Type B pancreatic cell (in vitro differentiated cells): ENCODE data around the gene GDF11. TPM values are rescaled to one million over a fixed set of nuclear protein-coding genes. Genes with fewer than 3 reads are reported as not detected.

Source experiments
- DNase-seq: peaks from one replicate; pipeline ENCODE4 v3.0.0; 2021; ENCODE audit warnings: mixed read lengths; ENCODE audit not compliant: unreplicated experiment; ENCODE audit errors: extremely low spot score
- H3K27ac Mint-ChIP-seq: 2 replicates; pipeline ENCODE4 v1.8.0; 2021; ENCODE audit warnings: mild to moderate bottlenecking, mixed read lengths
- H3K27me3 Mint-ChIP-seq: 2 replicates; pipeline ENCODE4 v1.8.0; 2021; ENCODE audit warnings: mixed read lengths
- H3K36me3 Mint-ChIP-seq: 2 replicates; pipeline ENCODE4 v1.8.0; 2021; ENCODE audit warnings: mixed read lengths
- H3K4me1 Mint-ChIP-seq: one replicate; pipeline ENCODE4 v1.8.0; 2021; ENCODE audit warnings: mixed read lengths; ENCODE audit not compliant: unreplicated experiment
- H3K4me3 Mint-ChIP-seq: 2 replicates; pipeline ENCODE4 v1.8.0; 2021; ENCODE audit warnings: mild to moderate bottlenecking, mixed read lengths
- H3K9me3 Mint-ChIP-seq: 2 replicates; pipeline ENCODE4 v1.8.0; 2021; ENCODE audit warnings: mixed read lengths
- total RNA-seq: library from RNA; stranded (reverse); gene quantifications from 2 replicates; pipeline ENCODE4 v1.2.1, GENCODE V29; 2021; ENCODE audit warnings: low replicate concordance
- TF ChIP-seq, protein P1 (sequence below): fragments of 200-600 bp; sonication (generic); conservative IDR thresholded peaks from 2 replicates; pipeline ENCODE4 v1.5.0; 2021; ENCODE audit warnings: antibody characterized with exemption, mild to moderate bottlenecking

GDF11 gene
- total RNA-seq, 1 donor from 2014 or later = 40.1 TPM

GRCh38 chr12:55788546-55788945 is 45.6 kb downstream of the GDF11 start:
- no peak for DNase-seq
- Mint-ChIP-seq H3K4me1 (peaks cover 3% of the 10 kb centered on the region), H3K27me3 (no peaks in the 10 kb centered on the region), H3K4me3 (no peak overlapping the region), H3K9me3 (no peaks in the 10 kb centered on the region), H3K27ac (no peak overlapping the region), H3K36me3 (peaks cover 49% of the 10 kb centered on the region)
- TF ChIP-seq, protein P1, sequence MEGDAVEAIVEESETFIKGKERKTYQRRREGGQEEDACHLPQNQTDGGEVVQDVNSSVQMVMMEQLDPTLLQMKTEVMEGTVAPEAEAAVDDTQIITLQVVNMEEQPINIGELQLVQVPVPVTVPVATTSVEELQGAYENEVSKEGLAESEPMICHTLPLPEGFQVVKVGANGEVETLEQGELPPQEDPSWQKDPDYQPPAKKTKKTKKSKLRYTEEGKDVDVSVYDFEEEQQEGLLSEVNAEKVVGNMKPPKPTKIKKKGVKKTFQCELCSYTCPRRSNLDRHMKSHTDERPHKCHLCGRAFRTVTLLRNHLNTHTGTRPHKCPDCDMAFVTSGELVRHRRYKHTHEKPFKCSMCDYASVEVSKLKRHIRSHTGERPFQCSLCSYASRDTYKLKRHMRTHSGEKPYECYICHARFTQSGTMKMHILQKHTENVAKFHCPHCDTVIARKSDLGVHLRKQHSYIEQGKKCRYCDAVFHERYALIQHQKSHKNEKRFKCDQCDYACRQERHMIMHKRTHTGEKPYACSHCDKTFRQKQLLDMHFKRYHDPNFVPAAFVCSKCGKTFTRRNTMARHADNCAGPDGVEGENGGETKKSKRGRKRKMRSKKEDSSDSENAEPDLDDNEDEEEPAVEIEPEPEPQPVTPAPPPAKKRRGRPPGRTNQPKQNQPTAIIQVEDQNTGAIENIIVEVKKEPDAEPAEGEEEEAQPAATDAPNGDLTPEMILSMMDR = no peak

DNA sequence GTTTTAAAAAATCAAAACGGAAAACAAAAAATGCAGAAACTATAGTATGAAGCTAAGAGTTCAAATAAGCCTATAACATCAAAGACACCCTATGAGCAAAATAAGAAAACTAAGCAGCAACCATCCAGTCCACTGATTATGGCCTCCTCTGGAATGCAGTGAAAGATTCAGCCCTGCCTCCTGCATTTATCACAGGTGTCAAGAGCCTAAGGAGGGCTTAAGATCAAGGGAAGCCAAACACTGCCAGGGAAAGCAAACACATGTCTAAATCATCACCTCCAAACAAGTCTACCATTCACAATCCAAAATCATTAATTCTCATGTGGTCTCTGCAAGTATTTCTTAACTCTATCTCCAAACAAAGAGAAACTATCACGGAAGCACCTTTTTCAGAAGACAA is 46.2 kb downstream of the GDF11 start:
- H3K27me3 Mint-ChIP-seq = no peaks in the 10 kb centered on the region
- no peaks in the 10 kb centered on the region for H3K9me3 Mint-ChIP-seq
- no peak for DNase-seq
- TF ChIP-seq, protein P1 = no peak
- H3K27ac Mint-ChIP-seq = no peak overlapping the region
- H3K4me3 Mint-ChIP-seq = no peak overlapping the region
- peaks cover 3% of the 10 kb centered on the region for H3K4me1 Mint-ChIP-seq
- H3K36me3 Mint-ChIP-seq = peaks cover 45% of the 10 kb centered on the region

DNA sequence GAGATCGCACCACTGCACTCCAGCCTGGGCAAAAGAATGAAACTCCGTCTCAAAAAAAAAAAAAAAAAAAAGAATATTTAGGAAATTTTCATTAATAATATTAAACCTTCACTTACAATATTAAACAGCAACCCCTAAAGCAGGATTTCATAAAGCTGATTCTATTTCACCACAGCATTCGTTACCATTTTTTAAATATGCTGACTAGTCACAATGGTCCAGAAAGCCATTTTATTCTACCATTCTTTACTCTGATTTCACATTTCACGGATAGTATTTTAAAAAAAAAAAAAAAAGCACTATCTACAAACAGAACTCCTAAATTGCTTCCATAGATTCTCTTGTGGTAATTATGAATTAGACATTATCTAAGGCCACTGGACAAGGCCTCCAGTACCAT is 47.0 kb downstream of the GDF11 start:
- Mint-ChIP-seq H3K4me1 (peaks cover 3% of the 10 kb centered on the region), H3K27me3 (no peaks in the 10 kb centered on the region), H3K27ac (no peak overlapping the region), H3K4me3 (no peak overlapping the region), H3K9me3 (no peaks in the 10 kb centered on the region), H3K36me3 (peaks cover 46% of the 10 kb centered on the region)
- TF ChIP-seq, protein P1 = no peak
- DNase-seq = no peak

DNA sequence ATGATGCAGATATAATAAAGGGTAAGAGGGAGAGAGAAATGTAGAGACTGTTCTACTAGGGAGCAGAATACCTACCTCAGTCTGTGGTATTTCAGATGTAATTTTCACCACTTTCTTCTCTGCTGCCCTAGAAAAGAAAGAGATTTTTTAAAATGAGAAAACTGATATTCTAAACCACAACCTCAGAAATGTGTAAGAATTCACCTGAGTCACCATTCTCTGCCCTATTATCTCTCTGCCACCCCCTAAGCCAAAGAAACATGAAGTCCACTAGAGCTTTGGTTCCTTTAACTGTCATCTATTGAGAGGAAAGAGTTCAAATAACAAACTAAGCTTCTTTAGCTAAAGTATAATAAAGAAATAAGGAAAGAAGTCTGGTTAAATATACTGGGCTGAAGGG is 53.0 kb downstream of the GDF11 start:
- no peak overlapping the region for H3K4me3 Mint-ChIP-seq
- H3K27ac Mint-ChIP-seq = no peak overlapping the region
- H3K36me3 Mint-ChIP-seq = peaks cover 26% of the 10 kb centered on the region

GRCh38 chr12:55797068-55797467 is 54.1 kb downstream of the GDF11 start:
- Mint-ChIP-seq H3K36me3 (peaks cover 20% of the 10 kb centered on the region), H3K9me3 (no peaks in the 10 kb centered on the region), H3K27me3 (no peaks in the 10 kb centered on the region), H3K27ac (no peak overlapping the region), H3K4me3 (no peak overlapping the region), H3K4me1 (peaks cover 11% of the 10 kb centered on the region)
- DNase-seq = no peak
- TF ChIP-seq, protein P1 = peak; percentile 79

More for the DNA sequence above, 53.0 kb downstream of the GDF11 start:
- Mint-ChIP-seq H3K9me3 (no peaks in the 10 kb centered on the region), H3K4me1 (peaks cover 11% of the 10 kb centered on the region), H3K27me3 (no peaks in the 10 kb centered on the region)
- DNase-seq = no peak
- TF ChIP-seq, protein P1 = no peak

DNA sequence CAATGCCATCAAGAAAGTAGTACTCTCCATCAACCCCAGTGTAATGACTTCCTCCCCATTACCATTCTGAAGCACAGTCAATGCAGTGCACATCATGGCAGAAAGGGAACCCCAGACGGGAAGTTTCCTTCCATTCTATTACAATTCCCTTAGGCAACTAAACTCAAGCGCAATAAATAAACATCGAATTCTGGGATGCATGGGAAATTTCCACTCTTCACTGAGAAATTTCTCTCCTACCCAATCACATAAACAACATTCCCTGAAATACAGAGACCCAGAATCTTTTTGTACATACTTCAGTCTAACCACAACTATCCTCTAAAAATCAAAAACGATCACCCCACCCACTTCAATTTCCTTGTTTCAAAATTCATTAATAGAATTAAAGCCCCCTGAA is 54.6 kb downstream of the GDF11 start:
- Mint-ChIP-seq H3K4me3 (no peak overlapping the region), H3K36me3 (peaks cover 19% of the 10 kb centered on the region), H3K27me3 (no peaks in the 10 kb centered on the region), H3K27ac (no peak overlapping the region), H3K4me1 (peaks cover 11% of the 10 kb centered on the region), H3K9me3 (no peaks in the 10 kb centered on the region)
- DNase-seq = no peak
- TF ChIP-seq, protein P1 = no peak
